Measurements from ENCODE around the gene KCNJ8. TPM values are rescaled to one million over a fixed set of nuclear protein-coding genes. Genes with fewer than 3 reads are reported as not detected.
"Not testable (repeated sequence)": the region's sequence is repeated elsewhere in the genome, so short reads cannot be mapped to it uniquely, and the experiment has no call there.

The KCNJ8 gene
- polyA plus RNA-seq, 4 donors: 16.6 to 22.3 (median 19.5) TPM

DNA sequence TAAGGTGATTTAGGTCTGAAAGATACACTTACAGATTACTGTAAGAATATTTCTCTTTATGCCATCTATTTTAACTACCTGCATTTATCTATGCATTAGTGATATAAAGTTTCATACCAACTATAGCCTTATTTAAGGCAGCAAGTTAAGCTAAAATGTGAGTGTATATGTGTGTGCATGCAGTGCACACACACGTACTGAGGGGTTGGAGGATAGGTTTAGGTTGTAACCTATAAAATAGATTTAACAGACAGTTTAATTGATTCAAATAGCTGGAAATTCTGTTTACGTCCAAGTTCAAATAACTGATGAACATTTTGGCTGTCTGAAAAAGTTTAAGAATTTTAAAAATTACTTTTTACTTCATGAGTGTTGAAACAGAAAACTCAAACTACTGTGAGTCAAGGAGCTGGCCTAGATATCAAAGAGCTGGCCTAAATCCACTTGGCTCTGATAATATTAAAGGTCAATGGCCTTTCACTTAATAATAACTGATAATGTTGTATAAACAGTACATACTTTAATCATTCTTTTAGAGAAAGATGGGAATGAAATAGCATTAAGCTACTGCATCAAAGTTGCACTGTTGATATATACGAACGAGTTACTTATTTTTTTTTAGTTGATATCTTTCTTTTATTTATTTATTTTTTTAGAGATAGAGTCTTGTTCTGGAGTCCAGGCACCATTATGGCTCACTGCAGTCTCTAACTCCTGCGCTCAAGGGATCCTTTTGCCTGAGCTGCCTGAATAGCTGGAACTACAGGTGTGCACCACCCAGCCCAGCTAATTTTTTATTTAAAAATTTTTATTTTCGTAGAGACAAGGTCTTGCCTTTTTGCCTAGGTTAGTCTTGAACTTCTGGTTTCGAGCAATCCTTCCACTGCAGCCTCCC is 13.8 kb upstream of the KCNJ8 start:
- DNase-seq (ENCODE audit: low read depth in 4 of 4, low spot score in 2 of 4): no peak

GRCh38 chr12:21786041-21786531 is 11.6 kb upstream of the KCNJ8 start:
- no peak for DNase-seq (ENCODE audit: low read depth in 4 of 4, low spot score in 2 of 4)

DNA sequence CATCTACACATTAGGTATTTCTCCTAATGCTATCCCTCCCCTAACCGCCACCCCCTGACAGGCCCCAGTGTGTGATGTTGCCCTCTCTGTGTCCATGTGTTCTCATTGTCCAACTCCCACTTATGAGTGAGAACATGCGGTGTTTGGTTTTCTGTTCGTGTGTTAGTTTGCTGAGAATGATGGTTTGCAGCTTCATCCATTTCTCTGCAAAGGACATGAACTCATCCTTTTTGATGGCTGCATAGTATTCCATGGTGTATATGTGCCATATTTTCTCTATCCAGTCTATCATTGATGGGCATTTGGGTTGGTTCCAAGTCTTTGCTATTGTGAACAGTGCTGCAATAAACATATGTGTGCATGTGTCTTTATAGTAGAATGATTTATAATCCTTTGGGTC is 8.2 kb upstream of the KCNJ8 start:
- not testable (repeated sequence) for DNase-seq (ENCODE audit: low read depth in 4 of 4, low spot score in 2 of 4)

DNA sequence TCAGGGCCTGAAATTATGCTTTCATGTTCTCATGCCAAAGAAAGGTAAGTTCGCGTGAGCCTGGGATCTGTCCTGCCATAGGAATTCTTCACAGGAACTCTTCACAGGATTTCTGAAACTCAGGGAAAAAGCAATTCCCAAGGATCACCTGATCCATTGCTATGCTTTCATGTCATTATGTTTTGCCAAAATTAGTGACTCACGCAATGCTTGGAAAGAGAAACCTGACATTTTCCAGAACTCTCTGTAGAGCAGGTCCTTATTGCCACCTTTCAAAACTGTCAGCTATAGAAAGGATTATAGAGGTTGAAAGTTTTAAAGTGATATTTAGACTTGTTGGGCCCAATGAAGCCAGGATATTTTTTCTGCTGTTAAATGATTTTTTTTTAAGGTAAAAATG is 6.3 kb upstream of the KCNJ8 start:
- DNase-seq (ENCODE audit: low read depth in 4 of 4, low spot score in 2 of 4): no peak

DNA sequence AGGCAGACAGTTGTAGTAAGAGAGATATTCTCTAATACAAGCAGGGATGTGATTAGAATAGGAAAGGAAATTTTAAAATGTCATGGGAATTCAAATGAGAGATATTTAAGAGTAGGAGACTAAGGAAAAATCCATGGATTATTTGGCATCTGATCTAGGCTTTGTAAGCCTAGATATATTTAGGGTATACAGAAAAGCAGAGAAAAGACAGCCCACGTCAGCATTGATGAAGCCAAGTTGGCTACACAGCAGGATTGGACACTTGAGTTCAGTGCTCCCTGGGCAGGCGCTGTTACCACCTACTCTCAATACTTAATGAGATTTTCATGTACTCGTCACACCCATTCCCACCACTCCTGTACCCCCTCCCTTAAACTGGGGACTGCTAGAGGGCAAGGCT is 1.7 kb upstream of the KCNJ8 start:
- DNase-seq (ENCODE audit: low read depth in 4 of 4, low spot score in 2 of 4): no peak

DNA sequence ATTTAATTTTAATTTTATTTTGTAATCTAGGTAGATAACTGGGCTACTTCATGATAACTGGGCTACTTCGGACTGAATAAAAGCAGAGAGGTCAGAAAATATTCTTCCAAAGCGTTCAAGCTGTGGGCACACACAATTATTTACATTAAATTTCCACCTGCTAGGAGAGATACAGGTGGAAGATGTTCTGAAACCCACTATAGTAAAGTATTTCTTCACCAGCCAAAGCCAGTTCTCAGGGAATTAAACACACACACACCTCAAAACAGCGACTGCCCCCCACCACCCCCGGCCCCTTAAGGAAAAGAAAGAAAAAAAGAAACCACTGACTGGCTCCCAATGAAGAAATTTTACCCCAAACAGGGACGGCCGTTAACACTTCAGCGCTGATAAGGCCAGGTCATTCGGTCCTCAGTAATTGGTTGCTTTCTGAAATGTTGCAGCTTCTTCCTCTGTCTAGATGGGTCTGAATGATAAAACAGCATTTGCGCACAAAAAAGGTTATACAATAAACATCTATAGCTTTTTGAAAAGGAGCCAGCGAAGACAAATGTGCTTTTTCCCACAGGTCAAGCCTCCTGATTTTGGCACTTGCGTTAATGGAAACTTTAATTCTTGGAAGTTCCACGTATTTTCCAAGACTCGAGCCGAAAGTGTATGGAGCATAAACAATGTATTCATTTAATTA is 771 bp upstream of the KCNJ8 start:
- peak in 1 of 4 donors; percentile 41 for DNase-seq (ENCODE audit: low read depth in 4 of 4, low spot score in 2 of 4)

DNA sequence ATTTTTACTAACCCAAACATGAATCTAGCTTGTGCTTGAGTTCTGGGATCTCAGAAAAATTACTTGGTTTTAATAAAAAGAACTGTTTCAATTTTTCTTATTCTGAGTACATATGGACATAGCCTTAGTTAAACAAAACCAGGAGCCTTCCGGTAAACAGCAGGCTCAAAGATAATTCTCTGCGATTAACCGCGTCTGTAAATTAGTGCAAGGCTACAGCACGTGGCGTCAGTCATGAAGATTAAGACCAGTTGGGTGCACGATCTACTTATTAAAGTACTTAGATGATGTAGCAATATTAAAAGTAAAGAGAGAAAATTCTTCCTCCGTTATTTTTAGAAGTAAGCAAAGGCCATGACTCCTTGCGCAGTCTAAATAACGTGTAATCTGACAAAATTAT is 700 bp downstream of the KCNJ8 start:
- no peak for DNase-seq (ENCODE audit: low read depth in 4 of 4, low spot score in 2 of 4)

GRCh38 chr12:21773263-21773741 is 1.2 kb downstream of the KCNJ8 start:
- peak in 2 of 4 donors; percentile 29 to 50 for DNase-seq (ENCODE audit: low read depth in 4 of 4, low spot score in 2 of 4)

DNA sequence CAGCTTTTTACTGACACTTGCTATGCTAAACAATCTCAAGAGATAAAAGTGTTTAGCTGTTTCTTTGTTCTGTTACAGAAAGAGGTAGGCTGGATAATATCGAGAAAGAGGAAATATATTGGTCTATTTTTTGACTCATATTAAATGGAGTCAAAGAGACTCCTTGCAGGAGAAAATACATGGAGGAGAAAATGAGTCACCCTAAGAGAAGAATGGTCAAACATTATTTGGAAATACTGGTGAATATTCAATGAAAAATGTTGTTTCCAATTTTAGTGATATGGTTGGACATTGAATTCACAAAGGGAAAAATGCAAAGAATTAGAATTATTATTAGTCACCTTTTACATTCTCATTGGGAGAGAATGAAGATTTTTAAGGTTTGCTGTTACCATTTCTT is 3.2 kb downstream of the KCNJ8 start:
- DNase-seq (ENCODE audit: low read depth in 4 of 4, low spot score in 2 of 4): no peak

DNA sequence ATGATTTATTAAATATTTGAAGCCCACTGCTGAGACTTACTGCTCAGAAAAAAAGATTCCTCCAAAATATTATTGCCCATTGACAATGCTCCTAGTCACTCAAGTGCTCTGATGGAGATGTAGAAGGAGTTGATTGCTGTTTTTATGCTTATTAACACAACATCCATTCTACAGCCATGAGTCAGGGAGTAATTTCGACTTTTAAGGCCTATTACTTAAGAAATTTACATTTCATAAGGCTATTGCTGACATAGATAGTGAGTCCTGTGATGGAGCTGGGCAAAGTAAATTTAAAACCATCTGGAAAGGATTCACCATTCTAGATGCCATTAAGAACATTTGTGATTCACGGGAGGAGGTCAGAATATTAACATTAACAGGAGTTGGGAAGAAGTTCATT is 5.2 kb downstream of the KCNJ8 start:
- no peak for DNase-seq (ENCODE audit: low read depth in 4 of 4, low spot score in 2 of 4)

GRCh38 chr12:21766403-21766802 is 8.1 kb downstream of the KCNJ8 start:
- DNase-seq (ENCODE audit: low read depth in 4 of 4, low spot score in 2 of 4): no peak

DNA sequence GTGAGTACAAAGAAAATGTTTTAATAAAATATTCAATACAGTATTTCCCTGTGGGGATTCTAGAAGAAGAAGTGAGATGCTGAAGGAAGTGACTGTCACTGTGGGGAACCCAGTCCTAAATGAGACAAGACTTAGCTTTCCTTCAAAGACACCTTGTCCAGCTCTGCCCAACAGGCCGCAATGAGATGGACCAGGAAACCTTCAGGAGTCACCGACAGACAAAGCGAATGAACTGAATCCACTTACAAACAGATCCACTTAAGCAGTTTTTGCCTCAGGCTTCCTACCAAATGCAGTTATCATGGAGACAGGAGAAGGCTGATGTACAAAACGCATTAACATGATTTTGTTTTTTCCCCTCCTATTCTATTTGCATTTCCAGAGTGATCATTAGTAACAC is 9.6 kb downstream of the KCNJ8 start:
- no peak for DNase-seq (ENCODE audit: low read depth in 4 of 4, low spot score in 2 of 4)

DNA sequence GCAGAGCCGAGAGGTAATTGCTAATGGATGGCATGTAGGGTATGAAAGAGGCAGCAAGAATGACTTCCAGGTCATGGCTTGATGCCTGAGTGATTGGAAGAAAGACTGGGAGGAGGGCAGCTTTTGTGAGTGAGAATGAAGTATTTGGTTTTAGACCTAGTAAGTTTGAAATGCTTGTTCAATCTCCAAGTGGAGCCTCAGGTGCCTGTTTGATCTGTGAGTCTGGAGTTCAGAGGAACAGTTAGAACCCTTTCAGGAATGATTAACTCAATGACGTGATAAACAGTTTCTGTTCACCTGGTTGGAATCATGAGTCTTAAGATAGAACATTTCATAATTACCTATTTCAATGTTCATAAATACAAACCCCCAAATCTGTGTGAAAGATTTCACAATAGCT is 10.4 kb downstream of the KCNJ8 start:
- no peak for DNase-seq (ENCODE audit: low read depth in 4 of 4, low spot score in 2 of 4)

GRCh38 chr12:21763531-21763930 is 11.0 kb downstream of the KCNJ8 start:
- no peak for DNase-seq (ENCODE audit: low read depth in 4 of 4, low spot score in 2 of 4)

GRCh38 chr12:21759737-21760136 is 14.8 kb downstream of the KCNJ8 start:
- no peak for DNase-seq (ENCODE audit: low read depth in 4 of 4, low spot score in 2 of 4)

GRCh38 chr12:21757735-21758134 is 16.8 kb downstream of the KCNJ8 start:
- DNase-seq (ENCODE audit: low read depth in 4 of 4, low spot score in 2 of 4): no peak

DNA sequence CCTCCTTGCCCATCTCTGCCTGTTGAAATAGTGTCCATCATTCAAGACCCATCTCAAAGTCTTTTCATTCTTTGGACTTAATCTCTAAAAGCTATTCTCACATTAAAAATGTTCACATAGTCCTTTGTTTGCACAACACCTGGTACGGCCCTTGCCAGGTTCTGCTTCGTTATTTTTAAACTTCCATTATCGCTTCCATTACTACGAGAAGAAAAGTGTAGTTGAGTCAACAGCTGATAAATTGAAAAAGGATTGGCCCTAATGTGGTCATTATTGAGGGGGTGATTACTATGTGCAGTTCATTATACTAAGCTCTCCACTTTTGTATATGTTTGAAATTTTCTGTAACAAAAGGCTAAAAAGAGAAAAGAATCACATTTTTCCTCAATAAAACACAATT is 17.8 kb downstream of the KCNJ8 start:
- no peak for DNase-seq (ENCODE audit: low read depth in 4 of 4, low spot score in 2 of 4)

DNA sequence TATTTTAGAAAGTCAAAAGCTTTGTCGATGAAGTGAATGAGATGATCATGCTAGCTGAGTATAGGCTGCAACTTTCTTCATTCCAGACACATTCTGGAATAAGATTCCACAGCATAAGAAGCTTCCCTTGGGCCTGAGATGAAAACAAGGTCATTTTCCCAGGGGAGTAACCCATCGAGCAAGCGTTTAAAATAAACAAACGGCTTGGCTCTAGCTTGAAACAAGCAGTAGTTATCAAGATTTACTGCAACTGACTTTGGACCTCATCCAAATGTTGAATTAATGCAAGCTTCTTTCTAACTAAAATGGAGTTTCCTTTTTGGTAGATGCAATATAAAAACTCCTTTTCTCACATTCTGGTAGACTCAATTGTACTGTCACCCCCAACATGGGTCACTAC is 23.0 kb downstream of the KCNJ8 start:
- DNase-seq (ENCODE audit: low read depth in 4 of 4, low spot score in 2 of 4): peak; percentile 70 to 91 (median 86)

DNA sequence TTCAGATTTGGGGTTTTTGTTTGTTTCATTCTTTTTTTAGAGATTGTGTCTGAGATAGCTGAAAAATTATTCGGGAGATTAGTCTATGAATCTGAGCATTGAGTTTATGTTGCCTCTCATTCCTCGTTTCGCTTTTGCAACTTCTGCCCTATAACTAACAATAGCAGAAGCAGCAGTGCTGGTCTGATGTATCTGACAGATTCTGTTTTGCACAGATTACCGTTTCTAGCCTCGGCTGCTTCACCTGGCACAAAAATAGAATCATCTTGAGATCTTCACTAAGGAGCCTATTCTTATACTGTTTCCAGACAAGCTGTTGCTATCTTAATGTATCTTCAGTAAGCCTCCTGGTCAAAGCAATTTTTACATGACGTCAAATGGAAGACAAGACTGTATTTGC is 29.2 kb downstream of the KCNJ8 start:
- DNase-seq (ENCODE audit: low read depth in 4 of 4, low spot score in 2 of 4): no peak

DNA sequence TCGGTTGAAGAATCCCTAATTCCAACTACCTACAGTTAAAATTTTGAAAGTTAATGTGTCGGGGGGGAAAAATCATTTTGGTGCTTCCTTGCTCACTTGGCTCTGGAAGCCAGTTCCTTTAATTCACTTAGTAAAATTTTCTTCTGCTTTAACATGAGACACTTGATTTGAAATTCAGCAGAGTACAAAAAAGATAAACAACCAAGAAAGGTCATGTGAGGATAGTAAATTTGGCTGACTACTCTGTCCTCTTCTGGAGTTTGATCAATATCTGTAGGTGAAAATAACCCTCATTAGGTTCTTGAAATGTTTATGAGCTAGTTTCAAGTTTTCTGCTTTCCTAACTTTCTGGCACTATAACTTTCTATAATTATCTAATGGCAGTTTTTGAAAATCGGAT is 43.4 kb downstream of the KCNJ8 start:
- DNase-seq (ENCODE audit: low read depth in 4 of 4, low spot score in 2 of 4): no peak

- DNase-seq (ENCODE audit: low read depth in 4 of 4, low spot score in 2 of 4): no peak
Measured at GRCh38 chr12:21725731-21726130, 48.8 kb downstream of the KCNJ8 start.
